Vagina (tissue), 2 donors: ENCODE measurements around the gene ESYT1. TPM values are rescaled to one million over a fixed set of nuclear protein-coding genes. Genes with fewer than 3 reads are reported as not detected.

Experiments
- DNase-seq, 2 donors: peaks; one replicate each; pipeline ENCODE4 v3.0.0-alpha.2; 2017; ENCODE audit errors: extremely low spot score in 2 of 2
- H3K27ac ChIP-seq: fragments of 200-600 bp; sonication (generic); one replicate; pipeline ENCODE4 v1.5.1; 2019
- H3K27me3 ChIP-seq: fragments of 200-600 bp; sonication (generic); one replicate; pipeline ENCODE4 v1.5.1; 2019
- H3K36me3 ChIP-seq, 2 donors: fragments of 200-600 bp; sonication (generic); one replicate each; pipeline ENCODE4 v1.5.1; 2017 to 2019
- H3K4me1 ChIP-seq: fragments of 200-600 bp; sonication (generic); one replicate; pipeline ENCODE4 v1.5.1; 2019
- H3K4me3 ChIP-seq, 2 donors: fragments of 200-600 bp; sonication (generic); 1 replicate in 1 of 2; 2 replicates in 1 of 2; pipeline ENCODE4 v1.5.1; 2016 to 2019
- H3K9me3 ChIP-seq: fragments of 200-600 bp; sonication (generic); one replicate; pipeline ENCODE4 v1.5.1; 2019
- CTCF ChIP-seq, 3 experiments: fragments of 450-650 bp in 2 of 3; fragments of 200-600 bp in 1 of 3; sonication (generic) in 1 of 3; IDR thresholded peaks; one replicate each; pipeline ENCODE4 v1.5.1; 2017 to 2019; ENCODE audit warnings: antibody characterized with exemption in 3 of 3, mild to moderate bottlenecking in 2 of 3, moderate library complexity in 2 of 3
- POLR2A ChIP-seq, 2 donors: fragments of 450-650 bp; IDR thresholded peaks; one replicate each; pipeline ENCODE4 v1.6.1; 2017; ENCODE audit warnings: antibody characterized with exemption in 2 of 2, mild to moderate bottlenecking in 2 of 2, moderate library complexity in 2 of 2
- POLR2AphosphoS5 ChIP-seq, 2 donors: sonication (generic); formaldehyde crosslinking; IDR thresholded peaks; one replicate each; pipeline ENCODE4 v1.9.0; 2017; ENCODE audit warnings: antibody characterized with exemption in 2 of 2, mild to moderate bottlenecking in 2 of 2, low read depth in 1 of 2; ENCODE audit not compliant: insufficient read depth in 1 of 2
- intact Hi-C: fragments of 100-400 bp; cut with DNase I; formaldehyde crosslinking; loops from one replicate; pipeline ENCODE4 v1.15.1; 2023
- total RNA-seq: library from RNA; depleted of rRNA; stranded (reverse); fragments of >200 nt; gene quantifications from one replicate; pipeline ENCODE4 v1.2.3, GENCODE V29; 2016

The ESYT1 gene
- total RNA-seq, 1 donor from 2014 or later, result 140 TPM

- peaks cover 2 to 70% of the 10 kb centered on the region in 2 donors for H3K36me3 ChIP-seq
- intact Hi-C loops, result no loop called here
- peak overlapping the region; percentile 48 for H3K27ac ChIP-seq
- no peaks in the 10 kb centered on the region for H3K9me3 ChIP-seq
- DNase-seq, result no peak
- peaks cover 19% of the 10 kb centered on the region for H3K4me1 ChIP-seq
- H3K4me3 ChIP-seq, result no peak overlapping the region
- no peaks in the 10 kb centered on the region for H3K27me3 ChIP-seq
- TF ChIP-seq POLR2A (IDR thresholded peaks at IDR 0.05) (no peak), POLR2AphosphoS5 (IDR thresholded peaks at IDR 0.05; ENCODE audit: insufficient read depth in 1 of 2, low read depth in 1 of 2) (no peak), CTCF (IDR thresholded peaks at IDR 0.05) (no peak)
Measured at GRCh38 chr12:56141946-56142784, 14.1 kb downstream of the ESYT1 start.

GRCh38 chr12:56143217-56143616, 15.2 kb downstream of the ESYT1 start:
- TF ChIP-seq POLR2AphosphoS5 (IDR thresholded peaks at IDR 0.05; ENCODE audit: insufficient read depth in 1 of 2, low read depth in 1 of 2), result no peak
- no peak for TF ChIP-seq CTCF (IDR thresholded peaks at IDR 0.05)
- TF ChIP-seq POLR2A (IDR thresholded peaks at IDR 0.05), result no peak
- intact Hi-C loops, result no loop called here
- Histone ChIP-seq H3K4me3 (no peak overlapping the region), H3K9me3 (no peaks in the 10 kb centered on the region), H3K36me3 (peaks cover 2 to 59% of the 10 kb centered on the region in 2 donors), H3K27me3 (no peaks in the 10 kb centered on the region), H3K27ac (peak overlapping the region; percentile 48), H3K4me1 (peaks cover 19% of the 10 kb centered on the region)
- DNase-seq, result no peak

GRCh38 chr12:56143870-56144269, 15.8 kb downstream of the ESYT1 start:
- Histone ChIP-seq H3K36me3 (peaks cover 2 to 53% of the 10 kb centered on the region in 2 donors), H3K27me3 (no peaks in the 10 kb centered on the region), H3K27ac (peak overlapping the region; percentile 48), H3K4me1 (peaks cover 19% of the 10 kb centered on the region), H3K4me3 (no peak overlapping the region), H3K9me3 (no peaks in the 10 kb centered on the region)
- no peak for DNase-seq
- intact Hi-C loops, result no loop called here
- TF ChIP-seq POLR2A (IDR thresholded peaks at IDR 0.05) (no peak), POLR2AphosphoS5 (IDR thresholded peaks at IDR 0.05; ENCODE audit: insufficient read depth in 1 of 2, low read depth in 1 of 2) (peak in 1 of 2 donors; percentile 33)

GRCh38 chr12:56145217-56145616, 17.1 kb downstream of the ESYT1 start:
- Histone ChIP-seq H3K4me3 (no peak overlapping the region), H3K27ac (no peak overlapping the region), H3K27me3 (no peaks in the 10 kb centered on the region), H3K4me1 (peaks cover 19% of the 10 kb centered on the region), H3K36me3 (peaks cover 2 to 40% of the 10 kb centered on the region in 2 donors), H3K9me3 (no peaks in the 10 kb centered on the region)
- DNase-seq, result no peak
- intact Hi-C loops, result no loop called here
- TF ChIP-seq CTCF (IDR thresholded peaks at IDR 0.05) (no peak), POLR2A (IDR thresholded peaks at IDR 0.05) (no peak), POLR2AphosphoS5 (IDR thresholded peaks at IDR 0.05; ENCODE audit: insufficient read depth in 1 of 2, low read depth in 1 of 2) (no peak)

- Histone ChIP-seq H3K27ac (no peak overlapping the region), H3K4me1 (peaks cover 28% of the 10 kb centered on the region), H3K9me3 (no peaks in the 10 kb centered on the region), H3K27me3 (no peaks in the 10 kb centered on the region), H3K4me3 (no peak overlapping the region), H3K36me3 (peaks cover 2 to 28% of the 10 kb centered on the region in 2 donors)
- TF ChIP-seq POLR2AphosphoS5 (IDR thresholded peaks at IDR 0.05; ENCODE audit: insufficient read depth in 1 of 2, low read depth in 1 of 2) (peak in 1 of 2 donors; percentile 70), POLR2A (IDR thresholded peaks at IDR 0.05) (no peak)
- intact Hi-C loops, result no loop called here
- no peak for DNase-seq
Measured at GRCh38 chr12:56146492-56147460, 18.7 kb downstream of the ESYT1 start.
